OCI-LY7 (cell line): ENCODE measurements around the gene KIF26A. TPM values are rescaled to one million over a fixed set of nuclear protein-coding genes. Genes with fewer than 3 reads are reported as not detected.

Experiments
- BruUV-seq: library from RNA; stranded (reverse); fragments of 400-500 nt; replicated peaks from 2 replicates; lab custom pipeline; 2021; lab: Mats Ljungman, UMichigan
- CTCF ChIA-PET: fragments of 300-600 bp; sonication (Branson Sonifier 250); formaldehyde crosslinking; loops from one replicate; lab custom pipeline; 2022; ENCODE audit warnings: antibody characterized with exemption; ENCODE audit not compliant: unreplicated experiment; lab: Charles Lee
- POLR2A ChIA-PET: fragments of 300-600 bp; sonication (Branson Sonifier 250); formaldehyde crosslinking; loops from one replicate; lab custom pipeline; 2022; ENCODE audit warnings: antibody characterized with exemption; lab: Charles Lee
- DNase-seq: peaks from one replicate; pipeline ENCODE4 v3.0.0-alpha.2; 2015; ENCODE audit warnings: low spot score
- H2AFZ ChIP-seq: fragments of 200-600 bp; sonication (generic), shearing (Covaris generic); 2 replicates; pipeline ENCODE4 v1.6.1; 2014; ENCODE audit warnings: mild to moderate bottlenecking, antibody characterized with exemption, low read length, moderate library complexity
- H3K27ac ChIP-seq: fragments of 200-600 bp; sonication (generic); 2 replicates; pipeline ENCODE4 v1.5.1; 2014; ENCODE audit warnings: mixed run types, low read depth, mild to moderate bottlenecking, moderate library complexity, low read length, inconsistent platforms; ENCODE audit not compliant: poor library complexity, severe bottlenecking
- H3K36me3 ChIP-seq: fragments of 200-600 bp; sonication (generic); 2 replicates; pipeline ENCODE4 v1.6.1; 2014; ENCODE audit warnings: mild to moderate bottlenecking, antibody characterized with exemption, low read length, moderate library complexity, mixed read lengths; ENCODE audit not compliant: insufficient read depth
- H3K4me1 ChIP-seq: fragments of 200-600 bp; sonication (generic); 2 replicates; pipeline ENCODE4 v1.5.1; 2014; ENCODE audit warnings: mild to moderate bottlenecking, low read length; ENCODE audit not compliant: insufficient read depth, poor library complexity, severe bottlenecking
- H3K4me2 ChIP-seq: fragments of 200-600 bp; sonication (generic); 2 replicates; pipeline ENCODE4 v1.6.1; 2014; ENCODE audit warnings: mild to moderate bottlenecking, low read length
- H3K4me3 ChIP-seq: fragments of 200-600 bp; sonication (generic); 2 replicates; pipeline ENCODE4 v1.5.1; 2014; ENCODE audit warnings: mild to moderate bottlenecking, low read depth, low read length; ENCODE audit not compliant: poor library complexity, severe bottlenecking
- H3K79me2 ChIP-seq: fragments of 200-600 bp; sonication (generic); 2 replicates; pipeline ENCODE4 v1.6.1; 2016; ENCODE audit warnings: low read depth, mild to moderate bottlenecking, low read length, moderate library complexity, mixed read lengths; ENCODE audit not compliant: insufficient read depth
- H3K9me2 ChIP-seq: fragments of 200-600 bp; sonication (generic); 2 replicates; pipeline ENCODE4 v1.6.1; 2016; ENCODE audit warnings: mild to moderate bottlenecking, low read length, mixed read lengths; ENCODE audit not compliant: insufficient read depth
- H3K9me3 ChIP-seq: fragments of 200-600 bp; sonication (generic); 2 replicates; pipeline ENCODE4 v1.6.1; 2014; ENCODE audit warnings: mild to moderate bottlenecking, mixed run types, low read length, mixed read lengths
- H4K20me1 ChIP-seq: fragments of 200-600 bp; sonication (generic); 2 replicates; pipeline ENCODE4 v1.6.1; 2014; ENCODE audit warnings: mild to moderate bottlenecking, antibody characterized with exemption, low read length, moderate library complexity, mixed read lengths; ENCODE audit not compliant: insufficient read depth
- EZH2phosphoT487 ChIP-seq: fragments of 200-600 bp; sonication (generic); IDR thresholded peaks from 2 replicates; pipeline ENCODE4 v1.6.1; 2018; ENCODE audit warnings: low read depth, borderline replicate concordance, mild to moderate bottlenecking, mixed run types, antibody characterized with exemption, low read length, moderate library complexity, mixed read lengths
- intact Hi-C: fragments of 100-400 bp; cut with micrococcal nuclease; formaldehyde crosslinking; loops from one replicate; pipeline ENCODE4 v1.10.0; 2022; ENCODE audit not compliant: unreplicated experiment
- total RNA-seq, 2 experiments: library from RNA; depleted of rRNA in 1 of 2; stranded (reverse); fragments of >200 nt in 1 of 2; shearing (Covaris generic) in 1 of 2; gene quantifications; 2 replicates each; pipeline ENCODE4 v1.2.3, GENCODE V29; 2014 to 2022
- TF ChIP-seq, protein P1 (sequence below): fragments of 200-600 bp; sonication (generic); conservative IDR thresholded peaks from 2 replicates; pipeline ENCODE4 v1.5.1; 2014; ENCODE audit warnings: mild to moderate bottlenecking, antibody characterized with exemption, low read length, moderate library complexity, mixed read lengths

The KIF26A gene
- total RNA-seq, 2 experiments from 2014 or later: not detected

DNA sequence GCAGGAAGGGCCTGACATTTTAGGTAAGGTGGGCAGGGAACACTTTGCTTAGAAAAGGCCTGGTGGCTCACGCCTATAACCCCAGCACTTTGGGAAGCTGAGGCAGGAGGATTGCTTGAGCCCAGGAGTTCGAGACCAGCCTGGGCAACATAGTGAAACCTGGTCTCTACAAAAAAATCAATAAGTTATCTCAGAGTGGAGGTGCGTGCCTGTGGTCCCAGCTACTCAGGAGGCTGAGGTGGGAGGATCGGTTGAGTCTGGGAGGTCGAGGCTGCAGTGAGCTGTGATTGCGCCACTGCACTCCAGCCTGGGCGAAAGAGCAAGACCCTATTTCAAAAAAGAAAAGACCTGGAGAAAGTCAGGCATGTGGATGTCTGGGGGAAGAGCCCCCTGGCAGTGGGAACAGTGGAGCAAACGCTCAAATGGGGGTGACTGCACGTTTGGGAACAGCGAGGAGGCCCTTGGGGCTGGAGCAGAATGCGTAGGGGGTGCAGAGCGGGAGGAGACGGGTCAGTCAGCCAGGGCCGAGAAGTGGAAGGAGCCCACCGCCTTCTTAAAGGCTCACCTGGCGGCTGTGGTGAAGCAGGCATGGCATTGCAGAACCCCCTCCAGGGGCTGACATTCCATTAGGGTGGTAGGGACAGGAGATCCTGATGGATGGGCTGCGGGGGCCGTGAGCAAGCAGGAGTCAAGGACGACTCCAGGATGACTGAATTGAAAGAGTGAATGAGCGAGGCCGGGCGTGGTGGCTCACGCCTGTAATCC, 6.2 kb upstream of the KIF26A start:
- H3K4me3 ChIP-seq: no peak overlapping the region
- no peak overlapping the region for H2AFZ ChIP-seq
- ChIA-PET POLR2A (interaction anchor here (0.6 kb wide), 1 partner anchor 136 kb away, joined by 3 read pairs; no protein-coding TSS in a partner anchor), CTCF (no interaction called here)
- no peak for TF ChIP-seq EZH2phosphoT487
- TF ChIP-seq, protein P1, sequence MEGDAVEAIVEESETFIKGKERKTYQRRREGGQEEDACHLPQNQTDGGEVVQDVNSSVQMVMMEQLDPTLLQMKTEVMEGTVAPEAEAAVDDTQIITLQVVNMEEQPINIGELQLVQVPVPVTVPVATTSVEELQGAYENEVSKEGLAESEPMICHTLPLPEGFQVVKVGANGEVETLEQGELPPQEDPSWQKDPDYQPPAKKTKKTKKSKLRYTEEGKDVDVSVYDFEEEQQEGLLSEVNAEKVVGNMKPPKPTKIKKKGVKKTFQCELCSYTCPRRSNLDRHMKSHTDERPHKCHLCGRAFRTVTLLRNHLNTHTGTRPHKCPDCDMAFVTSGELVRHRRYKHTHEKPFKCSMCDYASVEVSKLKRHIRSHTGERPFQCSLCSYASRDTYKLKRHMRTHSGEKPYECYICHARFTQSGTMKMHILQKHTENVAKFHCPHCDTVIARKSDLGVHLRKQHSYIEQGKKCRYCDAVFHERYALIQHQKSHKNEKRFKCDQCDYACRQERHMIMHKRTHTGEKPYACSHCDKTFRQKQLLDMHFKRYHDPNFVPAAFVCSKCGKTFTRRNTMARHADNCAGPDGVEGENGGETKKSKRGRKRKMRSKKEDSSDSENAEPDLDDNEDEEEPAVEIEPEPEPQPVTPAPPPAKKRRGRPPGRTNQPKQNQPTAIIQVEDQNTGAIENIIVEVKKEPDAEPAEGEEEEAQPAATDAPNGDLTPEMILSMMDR: no peak
- H3K36me3 ChIP-seq: no peaks in the 10 kb centered on the region
- peaks cover 9% of the 10 kb centered on the region for H3K9me3 ChIP-seq
- no peaks in the 10 kb centered on the region for H3K79me2 ChIP-seq
- no peaks in the 10 kb centered on the region for H4K20me1 ChIP-seq
- no peak for DNase-seq
- intact Hi-C loops: loop anchor here (1.0 kb wide), 2 partner anchors 38 to 54 kb away; no protein-coding TSS in a partner anchor
- no peaks in the 10 kb centered on the region for H3K4me1 ChIP-seq
- BruUV-seq: no TSS peak
- no peaks in the 10 kb centered on the region for H3K9me2 ChIP-seq
- H3K4me2 ChIP-seq: no peak overlapping the region
- no peak overlapping the region for H3K27ac ChIP-seq

DNA sequence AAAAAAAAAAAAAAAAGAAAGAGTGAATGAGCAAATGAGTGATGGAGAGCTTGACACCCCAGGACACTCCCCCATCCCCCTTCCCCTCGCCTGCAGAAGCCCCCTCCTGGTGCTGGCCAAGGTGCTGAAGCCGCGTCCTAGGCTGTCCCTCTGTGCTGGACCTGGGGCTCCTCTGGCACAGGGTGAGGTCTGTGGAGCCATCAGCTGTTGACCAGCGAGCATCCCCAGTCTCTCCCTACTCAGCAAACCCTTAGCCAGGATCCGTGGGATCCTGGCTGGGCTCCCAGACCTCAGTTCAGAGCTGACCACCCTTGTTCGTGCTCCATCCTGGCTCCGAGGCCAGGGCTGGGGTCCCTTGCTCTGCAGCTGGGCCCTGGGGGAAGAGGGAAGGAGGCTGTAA, 5.4 kb upstream of the KIF26A start:
- H3K27ac ChIP-seq: no peak overlapping the region
- H3K9me2 ChIP-seq: no peaks in the 10 kb centered on the region
- no peak for DNase-seq
- no peak overlapping the region for H3K4me2 ChIP-seq
- H3K36me3 ChIP-seq: no peaks in the 10 kb centered on the region
- no peak for TF ChIP-seq EZH2phosphoT487
- TF ChIP-seq, protein P1: no peak
- H2AFZ ChIP-seq: no peak overlapping the region
- peaks cover 9% of the 10 kb centered on the region for H3K9me3 ChIP-seq
- ChIA-PET POLR2A (no interaction called here), CTCF (interaction anchor here (0.6 kb wide), 1 partner anchor 984 kb away, joined by 3 read pairs; no protein-coding TSS in a partner anchor)
- BruUV-seq: no TSS peak
- intact Hi-C loops: no loop called here
- no peak overlapping the region for H3K4me3 ChIP-seq
- no peaks in the 10 kb centered on the region for H3K79me2 ChIP-seq
- no peaks in the 10 kb centered on the region for H3K4me1 ChIP-seq
- no peaks in the 10 kb centered on the region for H4K20me1 ChIP-seq

DNA sequence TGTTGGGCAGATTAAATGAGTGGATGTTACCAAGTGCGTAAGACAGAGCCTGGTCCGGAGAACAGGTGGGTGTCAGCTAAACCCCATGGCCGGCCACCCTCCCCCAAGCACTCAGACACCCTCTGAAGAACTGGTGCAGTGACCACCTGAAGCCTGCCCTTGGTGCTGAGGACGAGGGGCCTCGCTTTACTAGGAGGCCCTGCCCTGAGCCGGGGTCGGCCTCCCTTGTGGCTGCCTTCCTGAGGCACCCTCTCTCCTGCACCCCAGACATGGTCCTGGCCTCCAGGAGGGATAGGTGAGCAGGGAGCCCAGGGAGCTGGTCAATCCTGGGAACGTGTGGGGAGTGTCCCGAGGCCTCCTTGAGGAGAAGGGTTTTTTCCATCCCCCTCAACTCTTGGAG, 4.9 kb upstream of the KIF26A start:
- no peaks in the 10 kb centered on the region for H3K4me1 ChIP-seq
- H3K4me2 ChIP-seq: no peak overlapping the region
- TF ChIP-seq, protein P1: no peak
- no peak for TF ChIP-seq EZH2phosphoT487
- no peak for DNase-seq
- CTCF ChIA-PET: interaction anchor here (0.6 kb wide), 2 partner anchors 723 to 985 kb away, joined by 3 to 6 read pairs; no protein-coding TSS in a partner anchor
- POLR2A ChIA-PET: no interaction called here
- no peak overlapping the region for H2AFZ ChIP-seq
- H3K79me2 ChIP-seq: no peaks in the 10 kb centered on the region
- H4K20me1 ChIP-seq: no peaks in the 10 kb centered on the region
- intact Hi-C loops: no loop called here
- no peak overlapping the region for H3K4me3 ChIP-seq
- no peak overlapping the region for H3K27ac ChIP-seq
- H3K9me2 ChIP-seq: no peaks in the 10 kb centered on the region
- H3K36me3 ChIP-seq: no peaks in the 10 kb centered on the region
- BruUV-seq: no TSS peak
- peaks cover 9% of the 10 kb centered on the region for H3K9me3 ChIP-seq
